ENCODE data around the gene RETNLB. TPM values are rescaled to one million over a fixed set of nuclear protein-coding genes. Genes with fewer than 3 reads are reported as not detected.

RETNLB gene
- total and polyA plus RNA-seq, 7 experiments from 2014 or later: not detected

DNA sequence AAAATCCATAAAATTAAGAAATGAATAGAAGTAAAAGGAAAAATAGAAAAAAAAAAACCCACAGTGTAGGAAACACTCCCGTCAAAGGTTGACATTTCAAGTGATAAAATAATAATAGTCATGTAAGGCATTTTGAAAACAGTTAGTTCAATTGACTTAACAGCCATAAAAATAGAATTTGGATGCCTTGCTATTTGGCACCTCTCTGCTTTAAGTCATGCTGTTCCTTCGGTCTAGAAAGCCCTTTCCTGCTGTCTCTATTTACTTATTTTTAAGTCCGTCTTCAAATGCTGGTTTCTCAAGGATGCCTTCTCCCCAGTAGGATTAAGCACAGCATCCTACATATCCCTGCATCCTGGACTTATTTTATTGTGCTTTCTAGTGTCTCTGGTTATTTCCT, 22.3 kb upstream of the RETNLB start:
- H3K36me3 ChIP-seq (ENCODE audit: control insufficient read depth in 2 of 3, insufficient read depth in 3 of 3, low read length in 3 of 3): no peaks in the 10 kb centered on the region
- Mint-ChIP-seq H3K36me3 (peaks cover 0 to 9% (median 0%) of the 10 kb centered on the region in 5 donors), H3K27ac (peak overlapping the region in 7 of 9 donors; percentile 6 to 81 (median 68)), H3K4me3 (peak overlapping the region in 5 of 10 donors; percentile 22 to 59 (median 42)), H3K9me3 (peaks cover 0 to 4% (median 0%) of the 10 kb centered on the region in 11 donors), H3K4me1 (peaks cover 17 to 64% (median 39%) of the 10 kb centered on the region in 7 donors), H3K27me3 (no peaks in the 10 kb centered on the region)
- no peak for DNase-seq
- no peaks in the 10 kb centered on the region for H3K9me3 ChIP-seq (ENCODE audit: control insufficient read depth in 2 of 3, low read length in 3 of 3)
- intact Hi-C loops (cut with micrococcal nuclease): no loop called here
- ATAC-seq: no peak
- no peak overlapping the region for H3K27ac ChIP-seq (ENCODE audit: low read depth, low read length)
- POLR2A ChIA-PET: interaction anchor here (0.7 to 1.7 kb wide), 2 partner anchors 27 to 42 kb away, joined by 3 to 6 read pairs; no protein-coding TSS in a partner anchor
- peaks cover 14 to 34% of the 10 kb centered on the region in 2 donors for H3K4me1 ChIP-seq (ENCODE audit: control insufficient read depth in 2 of 2, insufficient read depth in 2 of 2, low read length in 2 of 2)
- no peaks in the 10 kb centered on the region for H3K27me3 ChIP-seq (ENCODE audit: control insufficient read depth in 2 of 2, insufficient read depth in 2 of 2, low read length in 2 of 2)
- no peak overlapping the region for H3K4me3 ChIP-seq (ENCODE audit: low read length)
- CTCF ChIA-PET: interaction anchor here (0.9 kb wide), 1 partner anchor 42 kb away, joined by 3 read pairs; no protein-coding TSS in a partner anchor

DNA sequence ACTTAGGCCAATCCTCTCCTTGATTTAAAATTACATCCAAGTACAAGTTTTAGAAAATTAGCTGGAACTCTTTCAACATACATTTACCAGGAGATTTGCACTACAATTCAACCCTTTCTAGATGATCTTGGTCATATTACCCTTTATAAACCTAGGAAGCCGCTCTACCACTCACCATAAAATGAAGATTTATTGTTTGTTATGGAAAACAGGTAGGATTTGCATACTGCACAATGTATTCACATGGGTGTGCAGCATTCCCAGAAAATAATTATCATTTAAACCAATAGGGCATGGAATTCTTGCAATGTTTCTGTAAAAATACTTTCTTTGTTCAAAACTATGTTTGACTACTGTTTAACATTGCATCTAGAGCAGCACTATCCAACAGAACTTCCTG, 18.4 kb upstream of the RETNLB start:
- no peak for ATAC-seq
- no peak overlapping the region for H3K4me3 Mint-ChIP-seq
- Histone ChIP-seq H3K4me3 (ENCODE audit: low read length) (no peak overlapping the region), H3K4me1 (ENCODE audit: control insufficient read depth in 2 of 2, insufficient read depth in 2 of 2, low read length in 2 of 2) (peaks cover 12 to 29% of the 10 kb centered on the region in 2 donors), H3K9me3 (ENCODE audit: control insufficient read depth in 2 of 3, low read length in 3 of 3) (no peaks in the 10 kb centered on the region), H3K36me3 (ENCODE audit: control insufficient read depth in 2 of 3, insufficient read depth in 3 of 3, low read length in 3 of 3) (no peaks in the 10 kb centered on the region), H3K27ac (ENCODE audit: low read depth, low read length) (no peak overlapping the region), H3K27me3 (ENCODE audit: control insufficient read depth in 2 of 2, insufficient read depth in 2 of 2, low read length in 2 of 2) (no peaks in the 10 kb centered on the region)
- peak overlapping the region in 4 of 9 donors; percentile 3 to 56 (median 39) for H3K27ac Mint-ChIP-seq
- POLR2A ChIA-PET: no interaction called here
- CTCF ChIA-PET: no interaction called here
- no peaks in the 10 kb centered on the region for H3K27me3 Mint-ChIP-seq
- H3K36me3 Mint-ChIP-seq: peaks cover 0 to 10% (median 0%) of the 10 kb centered on the region in 5 donors
- intact Hi-C loops (cut with micrococcal nuclease): no loop called here
- H3K9me3 Mint-ChIP-seq: peaks cover 0 to 9% (median 0%) of the 10 kb centered on the region in 11 donors
- H3K4me1 Mint-ChIP-seq: peaks cover 14 to 51% (median 37%) of the 10 kb centered on the region in 7 donors
- no peak for DNase-seq

DNA sequence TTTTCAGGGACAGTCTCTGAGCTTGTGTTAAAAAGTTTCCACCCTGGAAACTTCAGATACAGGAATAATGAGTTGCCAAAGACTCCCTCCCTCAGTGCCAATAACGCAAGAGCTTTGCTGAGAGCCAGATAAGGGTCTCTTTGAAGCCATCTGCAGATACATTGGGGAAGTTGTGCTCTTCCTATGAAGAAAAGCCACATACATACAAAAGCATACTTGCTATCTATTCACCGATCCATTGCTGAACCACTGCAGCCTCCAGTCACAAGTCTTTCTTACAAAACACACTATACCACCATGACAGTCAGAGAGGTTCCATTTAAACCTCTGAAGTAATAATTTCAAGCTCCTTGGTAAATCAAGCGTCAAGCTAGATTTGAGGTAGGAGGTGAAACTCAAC, 10.0 kb upstream of the RETNLB start:
- H3K4me3 ChIP-seq (ENCODE audit: low read length): no peak overlapping the region
- Mint-ChIP-seq H3K27ac (no peak overlapping the region), H3K36me3 (peaks cover 0 to 3% (median 0%) of the 10 kb centered on the region in 5 donors), H3K9me3 (peaks cover 0 to 7% (median 0%) of the 10 kb centered on the region in 11 donors), H3K4me1 (peaks cover 0 to 5% (median 4%) of the 10 kb centered on the region in 7 donors), H3K4me3 (peak overlapping the region in 3 of 10 donors; percentile 3 to 68 (median 28)), H3K27me3 (peaks cover 0 to 12% (median 4%) of the 10 kb centered on the region in 5 donors)
- DNase-seq: no peak
- H3K27me3 ChIP-seq (ENCODE audit: control insufficient read depth in 2 of 2, insufficient read depth in 2 of 2, low read length in 2 of 2): no peaks in the 10 kb centered on the region
- ATAC-seq: peak; percentile 12
- no peaks in the 10 kb centered on the region for H3K36me3 ChIP-seq (ENCODE audit: control insufficient read depth in 2 of 3, insufficient read depth in 3 of 3, low read length in 3 of 3)
- no peak overlapping the region for H3K27ac ChIP-seq (ENCODE audit: low read depth, low read length)
- CTCF ChIA-PET: no interaction called here
- H3K4me1 ChIP-seq (ENCODE audit: control insufficient read depth in 2 of 2, insufficient read depth in 2 of 2, low read length in 2 of 2): no peaks in the 10 kb centered on the region
- H3K9me3 ChIP-seq (ENCODE audit: control insufficient read depth in 2 of 3, low read length in 3 of 3): no peaks in the 10 kb centered on the region
- POLR2A ChIA-PET: no interaction called here
- intact Hi-C loops (cut with micrococcal nuclease): no loop called here

- no peak overlapping the region for H3K4me3 Mint-ChIP-seq
- CTCF ChIA-PET: no interaction called here
- no peaks in the 10 kb centered on the region for H3K9me3 ChIP-seq (ENCODE audit: control insufficient read depth in 2 of 3, low read length in 3 of 3)
- peaks cover 0 to 21% (median 11%) of the 10 kb centered on the region in 7 donors for H3K4me1 Mint-ChIP-seq
- H3K27me3 ChIP-seq (ENCODE audit: control insufficient read depth in 2 of 2, insufficient read depth in 2 of 2, low read length in 2 of 2): no peaks in the 10 kb centered on the region
- no peak overlapping the region for H3K27ac ChIP-seq (ENCODE audit: low read depth, low read length)
- H3K27me3 Mint-ChIP-seq: no peaks in the 10 kb centered on the region
- no peaks in the 10 kb centered on the region for H3K36me3 ChIP-seq (ENCODE audit: control insufficient read depth in 2 of 3, insufficient read depth in 3 of 3, low read length in 3 of 3)
- no peak for DNase-seq
- H3K9me3 Mint-ChIP-seq: peaks cover 0 to 10% (median 0%) of the 10 kb centered on the region in 11 donors
- no peaks in the 10 kb centered on the region for H3K4me1 ChIP-seq (ENCODE audit: control insufficient read depth in 2 of 2, insufficient read depth in 2 of 2, low read length in 2 of 2)
- POLR2A ChIA-PET: no interaction called here
- no peak overlapping the region for H3K27ac Mint-ChIP-seq
- H3K4me3 ChIP-seq (ENCODE audit: low read length): no peak overlapping the region
- intact Hi-C loops (cut with micrococcal nuclease): no loop called here
- peaks cover 0 to 3% (median 0%) of the 10 kb centered on the region in 5 donors for H3K36me3 Mint-ChIP-seq
- ATAC-seq: no peak
Observed at GRCh38 chr3:108755686-108756085, 1.5 kb downstream of the RETNLB start.

GRCh38 chr3:108744762-108745161, 12.4 kb downstream of the RETNLB start:
- no peak overlapping the region for H3K27ac Mint-ChIP-seq
- ATAC-seq (no peak), DNase-seq (no peak)
- Histone ChIP-seq H3K27me3 (ENCODE audit: control insufficient read depth in 2 of 2, insufficient read depth in 2 of 2, low read length in 2 of 2) (no peaks in the 10 kb centered on the region), H3K4me3 (ENCODE audit: low read length) (no peak overlapping the region), H3K9me3 (ENCODE audit: control insufficient read depth in 2 of 3, low read length in 3 of 3) (no peaks in the 10 kb centered on the region), H3K27ac (ENCODE audit: low read depth, low read length) (no peak overlapping the region), H3K4me1 (ENCODE audit: control insufficient read depth in 2 of 2, insufficient read depth in 2 of 2, low read length in 2 of 2) (no peaks in the 10 kb centered on the region), H3K36me3 (ENCODE audit: control insufficient read depth in 2 of 3, insufficient read depth in 3 of 3, low read length in 3 of 3) (no peaks in the 10 kb centered on the region)
- H3K9me3 Mint-ChIP-seq: peaks cover 0 to 11% (median 4%) of the 10 kb centered on the region in 11 donors
- ChIA-PET POLR2A (no interaction called here), CTCF (no interaction called here)
- peak overlapping the region in 1 of 10 donors; percentile 3 for H3K4me3 Mint-ChIP-seq
- intact Hi-C loops (cut with micrococcal nuclease): no loop called here
- no peaks in the 10 kb centered on the region for H3K4me1 Mint-ChIP-seq
- H3K36me3 Mint-ChIP-seq: peaks cover 0 to 7% (median 0%) of the 10 kb centered on the region in 5 donors
- peaks cover 0 to 8% (median 0%) of the 10 kb centered on the region in 5 donors for H3K27me3 Mint-ChIP-seq

GRCh38 chr3:108742929-108743328, 14.3 kb downstream of the RETNLB start:
- H3K9me3 ChIP-seq (ENCODE audit: control insufficient read depth in 2 of 3, low read length in 3 of 3): no peaks in the 10 kb centered on the region
- H3K27ac ChIP-seq (ENCODE audit: low read depth, low read length): no peak overlapping the region
- Mint-ChIP-seq H3K36me3 (peaks cover 0 to 3% (median 0%) of the 10 kb centered on the region in 5 donors), H3K9me3 (peaks cover 0 to 8% (median 5%) of the 10 kb centered on the region in 11 donors), H3K27ac (no peak overlapping the region), H3K4me3 (no peak overlapping the region), H3K27me3 (peaks cover 0 to 8% (median 0%) of the 10 kb centered on the region in 5 donors), H3K4me1 (no peaks in the 10 kb centered on the region)
- H3K27me3 ChIP-seq (ENCODE audit: control insufficient read depth in 2 of 2, insufficient read depth in 2 of 2, low read length in 2 of 2): no peaks in the 10 kb centered on the region
- H3K4me1 ChIP-seq (ENCODE audit: control insufficient read depth in 2 of 2, insufficient read depth in 2 of 2, low read length in 2 of 2): no peaks in the 10 kb centered on the region
- ATAC-seq (no peak), DNase-seq (no peak)
- POLR2A ChIA-PET: no interaction called here
- intact Hi-C loops (cut with micrococcal nuclease): no loop called here
- CTCF ChIA-PET: interaction anchor here (0.5 kb wide), 1 partner anchor 17 kb away, joined by 3 read pairs; no protein-coding TSS in a partner anchor
- no peak overlapping the region for H3K4me3 ChIP-seq (ENCODE audit: low read length)
- no peaks in the 10 kb centered on the region for H3K36me3 ChIP-seq (ENCODE audit: control insufficient read depth in 2 of 3, insufficient read depth in 3 of 3, low read length in 3 of 3)

DNA sequence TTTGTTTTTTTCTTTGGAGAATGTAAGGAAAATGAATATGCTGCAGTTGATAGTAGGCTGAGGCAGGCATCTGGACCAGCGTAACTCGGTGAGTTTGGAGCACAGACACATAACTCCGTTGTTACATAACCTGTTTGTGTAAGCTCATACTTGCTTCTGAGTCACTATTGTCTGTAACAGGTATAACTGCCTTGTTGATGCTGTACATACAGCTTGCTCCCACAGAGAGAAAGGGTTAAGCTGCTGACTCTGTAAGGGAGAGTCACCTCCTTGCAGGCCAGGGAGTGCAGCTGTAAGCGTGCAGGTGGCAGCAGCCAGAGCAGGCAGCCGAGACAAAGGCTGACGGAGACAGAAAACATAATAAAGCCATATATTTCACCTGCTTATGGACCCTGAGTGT, 20.4 kb downstream of the RETNLB start:
- Histone ChIP-seq H3K36me3 (ENCODE audit: control insufficient read depth in 2 of 3, insufficient read depth in 3 of 3, low read length in 3 of 3) (no peaks in the 10 kb centered on the region), H3K9me3 (ENCODE audit: control insufficient read depth in 2 of 3, low read length in 3 of 3) (no peaks in the 10 kb centered on the region), H3K27ac (ENCODE audit: low read depth, low read length) (no peak overlapping the region), H3K4me1 (ENCODE audit: control insufficient read depth in 2 of 2, insufficient read depth in 2 of 2, low read length in 2 of 2) (no peaks in the 10 kb centered on the region), H3K27me3 (ENCODE audit: control insufficient read depth in 2 of 2, insufficient read depth in 2 of 2, low read length in 2 of 2) (no peaks in the 10 kb centered on the region), H3K4me3 (ENCODE audit: low read length) (no peak overlapping the region)
- DNase-seq (no peak), ATAC-seq (no peak)
- Mint-ChIP-seq H3K9me3 (peaks cover 0 to 7% (median 0%) of the 10 kb centered on the region in 11 donors), H3K4me1 (no peaks in the 10 kb centered on the region), H3K4me3 (no peak overlapping the region), H3K36me3 (peaks cover 0 to 3% (median 0%) of the 10 kb centered on the region in 5 donors), H3K27me3 (peaks cover 0 to 10% (median 4%) of the 10 kb centered on the region in 5 donors), H3K27ac (no peak overlapping the region)
- ChIA-PET POLR2A (no interaction called here), CTCF (no interaction called here)
- intact Hi-C loops (cut with micrococcal nuclease): no loop called here
